PC-9 (cell line): Measurements from ENCODE around the gene POLR2J2.
"Not testable (repeated sequence)": the region's sequence is repeated elsewhere in the genome, so short reads cannot be mapped to it uniquely, and the experiment has no call there.

Experiments used
- CTCF ChIP-seq: fragments of 200-600 bp; sonication (generic); conservative IDR thresholded peaks from 2 replicates; pipeline ENCODE4 v1.6.1; 2017; ENCODE audit warnings: mixed run types, antibody characterized with exemption, mild to moderate bottlenecking, moderate library complexity
- EZH2 ChIP-seq: fragments of 200-600 bp; sonication (generic); IDR thresholded peaks from 2 replicates; pipeline ENCODE4 v1.8.0; 2017; ENCODE audit warnings: antibody characterized with exemption, low read depth

- TF ChIP-seq CTCF, EZH2: not testable (repeated sequence)
Observed at GRCh38 chr7:102697642-102698512, 26.4 kb upstream of the POLR2J2 start.
